GM18517 (cell line): ENCODE measurements around the gene NXNL2.

ENCODE experiments used
- ATAC-seq: cut with Tn5 transposase; IDR thresholded peaks from one replicate; pipeline ENCODE4 v1.9.1; 2021; ENCODE audit warnings: mild to moderate bottlenecking, moderate library complexity; ENCODE audit not compliant: unreplicated experiment

Gene NXNL2

DNA sequence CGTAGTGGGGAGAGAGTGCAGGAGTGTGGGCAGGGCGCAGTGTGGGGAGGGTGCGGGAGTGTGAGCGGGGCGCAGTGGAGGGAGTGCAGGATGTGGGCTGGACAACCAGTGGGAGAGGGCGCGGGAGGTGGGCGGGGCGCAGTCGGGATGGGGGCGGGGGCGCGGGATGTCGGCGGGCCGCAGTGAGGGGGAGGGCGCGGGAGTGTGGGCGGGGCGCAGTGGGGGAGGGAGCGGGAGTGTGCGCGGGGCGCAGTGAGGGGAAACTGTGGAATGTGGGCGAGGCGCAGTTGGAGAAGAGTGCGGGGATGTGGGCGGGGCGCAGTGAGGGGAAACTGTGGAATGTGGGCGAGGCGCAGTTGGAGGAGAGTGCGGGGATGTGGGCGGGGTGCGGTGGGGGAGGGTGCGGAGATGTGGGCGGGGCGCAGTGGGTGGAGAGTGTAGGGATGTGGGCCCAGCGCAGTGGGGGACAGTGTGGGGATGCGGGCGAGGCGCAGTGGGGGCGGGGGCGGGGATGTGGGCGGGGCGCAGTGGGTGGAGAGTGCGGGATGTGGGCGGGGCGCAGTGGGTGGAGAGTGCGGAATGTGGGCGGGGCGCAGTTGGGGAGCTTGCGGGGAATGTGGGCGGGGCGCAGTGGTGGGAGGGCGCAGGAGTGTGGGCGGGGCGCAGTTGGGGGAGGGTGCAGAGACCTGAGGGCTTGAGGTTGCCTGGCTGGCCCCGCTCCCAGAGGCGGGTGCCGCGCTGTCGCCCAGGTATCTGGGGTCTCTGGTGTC lies at the start of gene NXNL2:
NXNL2 (plus strand) TSS at position 723 of the 770 bp plus-strand sequence. CDS start 257 bp downstream, outside the sequence.
- ATAC-seq: no peak

DNA sequence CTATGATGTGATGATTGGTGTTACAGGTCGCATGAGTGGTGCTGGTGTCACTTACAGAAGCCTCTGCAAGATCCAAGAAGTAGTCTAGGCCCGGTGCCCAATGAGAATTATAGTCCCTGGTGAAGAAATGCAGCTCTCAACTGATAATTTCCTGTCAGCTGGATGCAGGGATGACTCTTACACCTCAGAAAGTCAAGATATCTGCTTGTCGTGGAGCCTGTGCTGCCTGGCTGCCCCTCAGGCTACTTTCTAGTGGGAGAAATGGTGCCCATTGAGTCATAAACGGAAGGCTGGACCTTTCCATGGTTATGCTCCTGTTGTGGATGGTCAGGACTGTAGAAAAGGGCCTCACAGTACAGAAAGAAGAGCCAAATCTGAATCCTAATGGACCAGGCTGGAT lies 46.8 kb upstream of the NXNL2 start:
- no peak for ATAC-seq

DNA sequence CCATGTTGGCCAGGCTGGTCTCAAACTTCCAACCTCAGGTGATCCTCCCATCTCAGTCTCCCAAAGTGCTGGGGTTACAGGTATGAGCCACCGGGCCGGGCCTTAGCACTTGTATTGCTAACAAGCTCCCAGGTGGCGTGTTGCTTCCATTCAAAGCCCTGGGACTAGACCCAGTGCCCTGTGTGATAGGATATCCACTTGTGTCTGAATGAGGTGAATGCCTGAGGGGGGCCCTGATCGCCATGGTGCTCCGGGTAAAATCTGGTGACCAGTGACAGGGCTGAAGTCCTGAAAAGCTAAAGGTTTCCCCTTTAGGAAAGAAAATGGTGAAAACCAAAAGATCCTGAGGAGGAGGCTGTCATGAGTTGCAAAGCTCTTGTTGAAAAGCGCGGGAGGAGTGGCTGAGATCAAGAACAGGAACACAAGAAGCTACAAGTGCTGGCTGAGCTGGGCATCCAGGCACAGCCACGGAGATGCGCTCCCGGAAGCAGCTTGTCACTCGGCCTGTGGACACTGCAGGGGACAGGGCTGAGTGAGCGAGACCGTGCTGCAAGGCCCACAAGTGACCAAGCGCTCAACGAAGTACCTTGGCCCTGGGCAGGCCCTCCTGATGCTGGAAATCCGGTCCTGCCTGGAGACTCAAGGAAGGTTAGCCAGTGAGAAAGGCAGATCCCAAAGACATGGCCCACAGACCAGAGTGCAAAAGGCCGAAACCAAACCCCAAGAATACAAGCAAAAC lies 39.8 kb upstream of the NXNL2 start:
- no peak for ATAC-seq

DNA sequence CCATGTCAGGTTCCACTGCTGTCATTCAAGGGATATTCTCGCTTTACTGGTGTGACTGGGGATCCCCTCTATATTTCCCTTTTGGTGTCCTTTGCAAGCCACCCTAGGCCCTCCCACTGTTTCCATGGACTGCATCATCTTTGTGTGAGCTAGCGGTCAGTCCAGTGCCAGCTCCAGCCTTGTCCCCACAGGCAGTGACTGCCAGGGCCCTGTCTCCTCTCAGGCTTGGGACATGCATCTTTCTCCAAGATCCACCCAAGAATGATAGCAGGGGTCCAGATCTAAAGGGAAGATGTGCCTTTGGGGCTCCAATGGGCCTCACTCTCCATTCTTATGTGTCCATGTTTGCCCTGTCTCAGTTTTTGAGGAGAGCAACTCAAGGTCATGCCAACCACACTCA lies 37.8 kb upstream of the NXNL2 start:
- no peak for ATAC-seq

DNA sequence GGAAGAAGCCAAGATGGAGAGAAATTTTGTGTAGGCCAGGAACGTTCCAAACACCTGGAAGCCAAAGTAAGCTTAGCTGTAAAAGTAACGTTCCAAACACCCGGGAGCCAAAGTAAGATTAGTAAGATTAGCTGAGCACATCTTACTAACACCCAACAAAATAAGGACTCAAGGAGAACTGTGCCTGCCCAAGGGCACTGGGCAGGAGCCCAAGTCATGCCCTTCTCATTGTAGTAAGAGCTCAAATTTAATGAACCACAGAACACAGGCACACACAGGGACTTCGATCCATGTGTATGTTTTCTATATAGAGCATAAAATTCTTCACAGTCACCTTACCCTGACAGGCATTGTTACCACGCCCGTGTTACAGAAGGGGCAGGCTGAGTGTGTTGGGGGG lies 36.1 kb upstream of the NXNL2 start:
- ATAC-seq: no peak

DNA sequence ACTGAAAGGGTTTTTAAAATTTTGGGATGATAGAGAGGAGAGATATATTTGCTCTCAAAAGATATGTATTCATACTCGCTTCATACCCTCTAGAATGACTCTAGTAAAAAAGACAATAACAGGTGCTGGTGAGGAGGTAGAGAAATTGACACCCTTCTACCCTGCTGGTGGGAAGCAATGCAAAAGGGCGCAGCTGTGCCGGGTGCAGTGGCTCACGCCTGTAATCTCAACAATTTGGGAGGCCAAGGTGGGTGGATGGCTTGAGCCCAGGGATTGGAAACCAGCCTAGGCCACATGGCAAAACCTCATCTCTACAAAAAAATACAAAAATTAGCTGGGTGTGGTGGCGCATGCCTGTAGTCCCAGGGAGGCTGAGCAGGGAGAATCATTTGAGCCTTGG lies 33.9 kb upstream of the NXNL2 start:
- no peak for ATAC-seq

DNA sequence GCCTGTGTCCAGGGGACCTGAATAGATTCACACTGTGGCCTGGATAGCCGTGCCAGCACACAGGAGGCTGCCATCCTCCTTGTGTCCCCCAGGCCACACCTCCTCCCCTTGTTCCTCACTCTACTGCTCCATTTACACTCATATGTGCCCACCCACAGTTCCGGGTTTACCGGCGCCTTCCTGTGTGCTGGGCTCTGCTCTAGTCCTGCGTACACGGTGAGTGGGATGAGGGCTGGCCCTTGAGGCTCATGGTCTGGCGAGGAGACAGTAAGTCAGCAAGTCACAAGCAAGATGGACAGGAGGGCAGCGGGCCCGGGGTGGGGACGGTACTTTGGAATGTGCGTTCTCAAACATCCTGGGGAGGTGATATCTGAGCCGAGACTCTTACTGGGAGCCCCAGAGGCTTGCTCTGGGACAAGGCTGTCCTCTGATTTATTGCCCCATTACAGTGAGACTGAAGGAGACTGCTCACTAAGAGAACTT lies 32.4 kb upstream of the NXNL2 start:
- ATAC-seq: no peak

DNA sequence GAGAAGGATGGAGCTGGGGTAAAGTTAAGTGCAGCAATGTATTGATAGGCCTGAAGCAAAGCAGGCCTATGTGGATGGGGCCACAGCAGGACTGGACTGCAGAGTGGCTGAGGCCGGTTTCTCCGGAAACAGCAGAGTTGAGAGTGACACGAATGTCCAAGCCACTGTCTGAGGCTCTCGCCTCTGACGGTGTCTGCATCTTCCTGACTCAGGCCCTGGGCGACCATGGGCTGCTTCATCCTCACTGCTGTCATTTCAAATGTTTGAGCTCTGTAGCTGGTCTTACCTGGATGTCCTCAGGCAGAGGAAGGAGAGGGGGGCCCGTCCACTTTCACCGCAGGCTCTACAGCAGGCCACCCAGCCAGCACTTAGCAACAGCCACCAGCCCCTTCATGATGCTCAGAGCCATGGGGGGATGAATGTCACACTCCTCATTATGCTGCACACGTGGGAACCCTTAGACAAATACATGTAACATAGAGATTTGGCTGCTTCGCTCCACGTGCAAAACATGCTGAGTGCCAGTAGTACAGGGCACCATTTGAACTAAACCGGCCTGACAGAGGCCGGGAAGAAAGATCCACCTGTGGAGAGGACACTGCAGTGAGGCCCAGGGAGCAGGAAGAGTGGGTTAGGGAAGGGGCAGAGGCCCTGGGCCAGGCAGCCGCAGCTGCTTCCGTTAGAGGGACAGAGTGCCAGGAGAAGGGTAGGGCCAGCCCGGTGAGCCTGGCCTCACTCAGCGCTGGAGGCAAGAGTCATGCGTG lies 31.7 kb upstream of the NXNL2 start:
- ATAC-seq: no peak

DNA sequence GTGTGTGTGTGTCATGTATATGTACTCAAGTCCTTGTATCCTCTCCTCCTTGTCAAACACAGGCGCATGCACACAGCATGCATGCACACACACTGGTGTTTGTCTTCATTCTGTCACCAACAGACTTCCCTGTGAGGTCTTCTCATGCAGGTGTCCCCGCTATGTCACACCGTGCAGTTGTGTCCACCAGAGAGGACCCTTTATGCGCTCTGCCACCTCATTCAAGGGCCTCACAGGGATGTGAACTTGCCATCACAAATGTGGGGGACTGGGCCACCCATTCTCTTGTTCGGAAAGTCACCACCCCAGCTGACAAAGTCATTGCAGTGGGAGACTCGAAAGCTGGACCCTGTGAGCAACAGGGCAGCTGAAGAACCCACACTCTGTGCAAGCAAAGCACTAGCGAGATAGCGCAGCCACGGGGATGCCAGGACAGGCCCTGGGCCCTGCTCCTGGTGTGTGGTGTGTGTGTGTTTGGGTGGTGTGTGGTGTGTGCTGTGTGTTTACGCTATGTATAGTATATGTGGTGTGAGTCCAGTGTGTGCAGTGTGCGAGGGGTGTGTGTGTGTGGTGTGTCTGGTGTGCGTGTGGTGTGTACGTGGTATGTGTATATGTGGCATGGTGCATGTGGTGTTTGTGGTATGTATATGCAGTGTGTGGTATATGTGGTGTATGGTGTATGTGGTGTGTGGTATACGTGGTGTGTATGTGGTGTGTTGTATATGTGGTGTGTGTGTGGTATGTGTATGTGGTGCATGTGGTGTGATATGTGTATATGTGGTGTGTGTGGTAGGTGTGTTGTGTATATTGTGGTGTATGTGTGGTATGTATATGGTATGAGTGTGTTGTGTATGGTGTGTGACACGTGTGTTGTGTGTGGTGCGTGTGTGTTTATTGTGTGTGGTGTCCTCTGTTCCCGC lies 30.9 kb upstream of the NXNL2 start:
- no peak for ATAC-seq

DNA sequence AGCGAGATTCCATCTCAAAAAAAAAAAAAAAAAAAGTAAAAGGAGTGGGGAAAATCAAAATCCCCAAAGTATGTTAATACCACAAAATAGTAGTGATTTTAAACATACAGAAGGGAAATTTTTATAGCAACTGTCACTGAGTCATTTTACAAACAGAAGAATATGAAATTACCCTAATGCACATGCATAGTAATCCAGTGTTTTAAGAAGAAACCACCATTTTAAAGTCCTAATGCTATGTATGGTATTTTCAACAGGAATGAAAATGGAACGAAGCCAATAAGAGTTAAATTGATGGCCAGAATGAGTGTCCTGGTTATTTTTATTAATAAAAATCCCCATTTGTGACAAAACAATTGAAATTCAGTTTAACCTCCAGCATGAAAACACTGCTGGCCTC lies 26.7 kb upstream of the NXNL2 start:
- no peak for ATAC-seq

DNA sequence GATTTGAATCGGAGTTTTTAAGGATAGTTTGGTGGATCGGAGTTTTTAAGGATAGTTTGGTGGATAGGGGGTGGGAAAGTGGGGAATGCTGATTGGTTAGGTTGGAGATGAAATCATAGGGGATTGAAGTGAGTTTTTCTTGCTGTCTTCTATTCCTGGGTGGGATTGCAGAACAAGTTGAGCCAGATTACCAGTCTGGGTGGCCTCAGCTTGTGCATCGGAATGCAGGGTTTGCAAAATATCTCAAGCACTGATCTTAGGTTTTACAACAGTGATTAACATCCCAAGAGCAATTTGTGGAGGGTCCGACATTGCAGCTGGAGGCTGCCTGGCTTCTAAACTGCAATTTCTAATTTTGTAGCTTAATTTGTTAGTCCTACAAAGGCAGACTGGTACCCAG lies 23.1 kb upstream of the NXNL2 start:
- ATAC-seq: no peak

DNA sequence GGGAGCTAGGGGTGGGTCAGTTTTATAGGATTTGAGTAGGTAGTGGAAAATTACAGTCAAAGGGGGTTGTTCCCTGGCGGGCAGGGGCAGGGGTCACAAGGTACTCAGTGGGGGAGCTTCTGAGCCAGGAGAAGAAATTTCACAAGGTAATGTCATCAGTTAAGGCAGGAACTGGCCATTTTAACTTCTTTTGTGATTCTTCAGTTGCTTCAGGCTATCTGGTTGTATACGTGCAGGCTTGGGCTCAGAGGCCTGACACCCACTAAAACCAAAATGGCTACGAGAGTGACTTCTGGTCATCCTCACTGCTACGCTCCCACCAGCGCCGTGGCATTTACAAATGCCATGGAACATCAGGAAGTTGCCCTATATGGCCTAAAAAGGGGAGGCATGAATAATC lies 20.7 kb upstream of the NXNL2 start:
- ATAC-seq: no peak

DNA sequence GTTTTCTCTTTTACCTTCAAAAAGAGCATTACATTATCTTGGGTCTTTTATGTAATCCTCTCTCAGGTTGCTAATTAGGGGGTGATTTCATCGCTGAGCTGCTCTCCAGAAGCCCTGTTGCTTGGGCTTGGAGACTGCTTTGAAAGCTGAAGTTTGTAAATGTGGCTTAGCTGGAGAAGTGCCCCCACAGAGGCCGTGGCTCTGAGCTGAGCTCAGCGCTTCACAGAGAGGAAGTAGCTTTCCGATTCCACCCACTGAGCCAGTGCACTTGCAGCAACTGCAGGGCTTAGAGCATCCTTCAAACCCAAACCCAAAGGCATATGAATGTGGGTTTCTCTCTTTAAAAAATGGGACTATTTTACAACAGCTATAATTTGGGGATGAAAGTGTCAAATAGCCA lies 13.7 kb upstream of the NXNL2 start:
- ATAC-seq: no peak

DNA sequence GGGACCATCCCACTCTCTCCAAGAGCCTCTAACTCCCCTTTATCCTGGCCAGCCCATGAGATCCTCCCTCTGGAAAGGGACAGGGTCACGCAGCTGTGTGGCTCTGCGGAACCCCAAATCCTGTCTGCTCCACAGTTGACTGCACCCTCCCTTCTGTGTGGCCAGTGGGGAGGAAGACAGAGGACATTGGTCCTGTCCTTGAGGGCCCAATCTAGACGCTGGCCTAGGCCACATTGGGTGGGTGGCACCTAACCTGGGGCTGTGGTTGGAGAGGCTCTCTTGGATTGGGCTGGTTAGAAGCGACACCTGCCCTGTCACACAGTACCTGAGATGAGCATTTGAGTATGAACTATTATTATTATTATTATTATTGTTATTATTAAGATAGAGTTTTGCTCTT lies 12.6 kb upstream of the NXNL2 start:
- ATAC-seq: no peak

DNA sequence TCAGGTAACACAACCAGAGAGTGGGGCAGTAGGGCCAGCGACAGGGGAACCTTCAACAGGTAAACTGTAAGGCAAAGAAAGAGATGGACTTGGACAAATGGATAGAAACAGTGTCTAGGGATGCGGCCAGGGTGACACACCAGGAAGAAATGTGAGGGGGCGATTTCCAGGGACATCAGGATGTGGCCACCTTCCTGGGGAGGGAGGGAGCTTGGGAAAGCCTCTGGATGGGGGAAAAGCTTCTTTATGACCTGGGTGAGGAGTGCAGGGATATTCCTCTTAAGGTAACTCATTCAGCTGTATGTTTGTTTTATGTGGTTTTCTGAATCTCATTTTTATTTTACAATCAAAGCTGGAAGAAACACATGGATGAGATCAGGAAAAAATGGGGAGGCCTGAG lies 11.9 kb upstream of the NXNL2 start:
- no peak for ATAC-seq

DNA sequence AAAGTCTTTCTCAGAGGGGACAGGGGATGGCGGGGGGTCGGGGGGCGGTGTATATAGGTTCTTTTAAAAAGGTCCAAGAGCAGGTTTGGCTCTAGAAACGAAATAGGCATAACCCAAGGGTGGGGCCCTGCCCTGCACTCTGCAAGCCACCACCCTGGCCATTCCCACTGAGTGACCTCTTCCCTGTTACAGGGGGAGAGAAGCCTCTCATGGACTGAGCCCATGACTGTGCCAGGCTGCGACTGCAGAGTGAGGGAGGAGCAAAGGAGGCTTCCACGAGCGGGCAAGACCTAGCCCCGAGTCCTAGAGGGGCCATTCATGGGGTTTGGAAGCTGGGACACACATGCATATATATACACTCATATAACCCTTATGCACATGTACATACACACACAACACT lies 10.1 kb upstream of the NXNL2 start:
- no peak for ATAC-seq

DNA sequence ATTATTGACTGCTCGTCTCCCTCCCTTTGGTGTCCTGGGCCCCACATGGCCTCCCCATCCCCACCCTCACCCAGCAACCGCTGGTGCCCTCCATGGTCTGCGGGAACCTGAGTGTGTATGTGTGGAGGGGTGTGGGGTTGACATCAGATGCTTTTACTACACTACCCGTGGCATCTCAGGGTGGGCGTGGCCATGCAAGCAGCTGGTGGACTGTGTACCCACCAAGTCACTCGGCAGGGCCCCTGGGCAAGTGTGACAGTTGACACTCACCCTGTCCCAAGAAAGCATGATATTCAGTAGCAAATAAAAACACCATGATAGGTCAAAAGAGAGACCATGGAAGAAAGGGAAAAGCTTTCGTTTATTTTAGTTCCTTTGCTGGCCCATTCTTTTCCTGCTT lies 7.4 kb upstream of the NXNL2 start:
- no peak for ATAC-seq

DNA sequence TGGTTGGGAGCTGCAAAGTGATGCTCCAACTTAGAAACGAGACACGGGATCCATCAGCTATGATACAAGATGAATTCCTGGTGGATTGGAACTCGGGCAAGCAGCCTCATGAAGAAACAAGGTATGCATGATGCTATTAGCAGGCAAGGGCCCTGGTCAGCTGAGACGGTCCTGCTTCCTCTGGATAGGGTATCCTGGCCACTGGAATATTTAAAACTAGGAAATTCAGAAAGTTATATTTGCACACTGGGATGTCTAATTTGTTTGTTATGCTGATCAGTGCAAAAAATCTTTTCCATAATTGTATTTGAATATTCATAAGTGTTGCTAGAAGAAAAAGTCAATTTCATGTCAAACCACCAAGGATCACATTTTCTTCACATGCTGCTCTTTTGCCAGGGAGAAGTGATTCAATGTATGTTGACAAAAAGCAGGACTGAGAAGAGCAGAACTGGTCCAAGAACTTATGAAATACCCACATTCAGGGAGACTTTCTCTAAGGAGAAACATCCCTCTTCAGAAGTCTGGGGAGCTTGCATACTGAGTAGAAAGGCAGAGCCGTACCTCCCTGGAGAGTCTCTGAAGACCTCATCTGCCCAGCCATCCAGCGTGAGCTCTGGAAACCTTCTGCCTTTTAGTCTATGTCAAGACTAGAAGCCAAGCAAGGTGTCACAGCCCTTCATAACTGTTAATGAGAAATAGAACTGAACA lies 6.7 kb upstream of the NXNL2 start:
- ATAC-seq: no peak

DNA sequence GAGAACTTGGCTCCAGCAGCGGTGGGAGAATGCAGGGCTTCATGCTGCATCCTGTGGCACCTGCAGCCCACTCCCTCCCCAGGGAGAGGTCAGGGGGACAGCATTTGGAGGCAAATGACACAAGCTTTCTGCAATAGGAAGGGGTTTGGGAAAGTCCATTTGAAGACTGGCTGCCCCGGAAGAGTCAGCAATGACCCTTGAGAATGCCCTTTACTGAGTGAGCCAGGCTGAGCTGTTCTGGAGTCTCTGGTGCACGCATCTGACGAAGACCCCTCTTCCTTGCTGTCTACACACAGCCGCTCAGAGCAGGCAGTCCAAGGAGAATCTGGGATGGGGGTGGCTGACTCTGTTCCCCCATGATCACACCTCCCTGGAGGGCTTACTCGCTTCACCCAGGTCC lies 5.5 kb upstream of the NXNL2 start:
- no peak for ATAC-seq

DNA sequence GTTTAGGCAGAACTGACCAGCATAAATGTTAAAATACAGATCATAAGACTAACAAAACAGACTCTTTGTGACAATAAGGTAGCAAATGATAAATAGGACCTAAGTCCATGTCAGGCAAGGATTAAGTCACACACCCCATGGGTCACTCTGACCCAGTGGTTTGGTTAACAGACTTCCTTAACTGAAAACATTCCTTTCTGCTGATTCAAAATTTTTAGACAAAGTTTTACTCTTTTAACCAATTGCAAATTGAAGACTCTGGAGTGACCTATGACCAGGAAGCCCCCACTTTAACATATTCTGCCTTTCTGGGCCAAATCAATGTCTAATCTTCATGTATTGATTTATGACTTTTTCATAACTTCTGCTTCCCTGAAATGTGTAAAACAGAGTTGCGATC lies 4.9 kb upstream of the NXNL2 start:
- no peak for ATAC-seq
